NT2/D1 (cell line): ENCODE results near the gene CDKN2B.
A peak's percentile ranks its signal among the peaks of the same experiment; 100 is the strongest.

Experiments used
- DNase-seq: peaks from one replicate; pipeline ENCODE4 v3.0.0-alpha.2; 2011; ENCODE audit warnings: low read depth, low spot score
- H3K27me3 ChIP-seq: 2 replicates; pipeline ENCODE4 v1.6.0; 2011; ENCODE audit warnings: mild to moderate bottlenecking; ENCODE audit not compliant: insufficient read length, insufficient read depth
- H3K36me3 ChIP-seq: 2 replicates; pipeline ENCODE4 v1.6.1; 2011; ENCODE audit warnings: mild to moderate bottlenecking, low read length, mixed read lengths; ENCODE audit not compliant: insufficient read depth, insufficient read length
- H3K4me1 ChIP-seq: 2 replicates; pipeline ENCODE4 v1.5.1; 2011; ENCODE audit not compliant: insufficient read depth, insufficient read length
- H3K4me3 ChIP-seq: 2 replicates; pipeline ENCODE4 v1.5.1; 2011; ENCODE audit warnings: low read depth; ENCODE audit not compliant: insufficient read length
- H3K9ac ChIP-seq: 2 replicates; pipeline ENCODE4 v1.6.0; 2011; ENCODE audit warnings: low read depth; ENCODE audit not compliant: insufficient read length
- H3K9me3 ChIP-seq: 2 replicates; pipeline ENCODE4 v1.5.1; 2011; ENCODE audit warnings: mild to moderate bottlenecking, low read length; ENCODE audit not compliant: insufficient read depth
- SUZ12 ChIP-seq: IDR thresholded peaks from 2 replicates; pipeline ENCODE4 v1.6.1; 2011; ENCODE audit not compliant: insufficient read length, insufficient read depth; ENCODE audit errors: extremely low read depth
- YY1 ChIP-seq: IDR thresholded peaks from 2 replicates; pipeline ENCODE4 v1.6.1; 2011; ENCODE audit not compliant: insufficient read length, insufficient read depth
- ZNF274 ChIP-seq: IDR thresholded peaks from 2 replicates; pipeline ENCODE4 v1.6.1; 2011; ENCODE audit warnings: mild to moderate bottlenecking, low read depth, low read length

CDKN2B gene

DNA sequence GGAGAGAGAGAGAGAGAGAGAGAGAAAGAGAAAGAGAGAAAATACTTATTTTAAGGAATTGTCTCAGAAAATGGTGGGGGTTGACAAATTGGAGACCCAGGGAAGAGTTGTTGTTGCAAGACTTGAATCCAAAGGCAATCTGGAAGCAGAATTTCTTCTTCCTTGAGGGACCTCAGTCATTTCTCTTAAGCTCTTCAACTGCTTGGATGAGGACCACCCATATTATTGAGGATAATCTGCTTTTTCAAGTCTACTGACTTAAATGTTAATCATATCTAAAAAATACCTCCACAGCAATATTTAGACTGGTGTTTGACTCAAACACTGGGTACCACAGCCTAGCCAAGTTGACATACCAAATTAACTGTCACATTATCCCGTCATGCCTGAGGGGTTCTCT lies 11.6 kb downstream of the CDKN2B start:
- Histone ChIP-seq H3K4me3 (no peak overlapping the region), H3K36me3 (no peaks in the 10 kb centered on the region), H3K9me3 (no peaks in the 10 kb centered on the region), H3K4me1 (no peaks in the 10 kb centered on the region), H3K27me3 (peaks cover 92% of the 10 kb centered on the region), H3K9ac (no peak overlapping the region)
- no peak for TF ChIP-seq SUZ12
- TF ChIP-seq YY1 = no peak
- no peak for TF ChIP-seq ZNF274
- no peak for DNase-seq

DNA sequence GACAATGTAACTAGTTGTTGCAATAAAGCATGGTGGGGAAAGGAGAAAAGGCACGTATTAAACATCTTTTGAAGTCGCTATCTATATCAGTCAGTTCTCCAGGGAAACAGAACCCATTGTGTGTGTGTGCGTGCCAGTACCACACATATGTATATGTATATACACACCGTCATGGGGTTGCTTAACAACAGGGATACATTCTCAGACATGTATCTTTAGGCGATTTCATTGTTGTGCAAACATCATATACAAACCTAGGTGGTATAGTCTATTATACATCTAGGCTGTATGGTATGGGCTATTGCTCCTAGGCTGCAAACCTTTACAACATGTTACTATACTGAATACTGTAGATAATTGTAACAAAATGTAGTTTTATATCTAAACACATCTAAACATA lies 12.2 kb downstream of the CDKN2B start:
- Histone ChIP-seq H3K4me1 (no peaks in the 10 kb centered on the region), H3K9me3 (no peaks in the 10 kb centered on the region), H3K9ac (no peak overlapping the region), H3K27me3 (peaks cover 92% of the 10 kb centered on the region), H3K36me3 (no peaks in the 10 kb centered on the region), H3K4me3 (no peak overlapping the region)
- no peak for DNase-seq
- TF ChIP-seq SUZ12 = no peak
- no peak for TF ChIP-seq ZNF274
- TF ChIP-seq YY1 = no peak

DNA sequence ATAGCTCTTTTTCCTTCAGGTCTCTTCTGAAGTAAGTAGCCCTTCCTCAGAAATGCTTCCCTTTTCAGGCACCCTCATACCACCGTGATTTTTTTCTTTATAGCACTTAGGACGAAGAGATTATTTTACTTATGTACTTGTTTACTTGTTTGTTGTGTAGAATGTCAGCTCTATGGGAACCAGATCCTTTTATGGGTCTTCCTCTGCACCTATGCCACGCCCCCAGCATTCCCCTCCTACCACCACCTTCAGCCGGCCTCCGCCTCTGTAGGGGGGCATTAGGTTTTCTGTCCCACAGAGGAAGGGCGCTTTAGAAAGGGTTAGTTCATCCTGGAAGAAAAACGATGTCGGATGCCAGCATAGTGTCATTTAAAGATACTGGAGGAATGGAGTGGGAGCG lies 12.7 kb downstream of the CDKN2B start:
- Histone ChIP-seq H3K9ac (no peak overlapping the region), H3K4me1 (no peaks in the 10 kb centered on the region), H3K36me3 (no peaks in the 10 kb centered on the region), H3K4me3 (no peak overlapping the region), H3K27me3 (peaks cover 92% of the 10 kb centered on the region), H3K9me3 (no peaks in the 10 kb centered on the region)
- DNase-seq = no peak
- TF ChIP-seq YY1 (no peak), ZNF274 (no peak), SUZ12 (no peak)

DNA sequence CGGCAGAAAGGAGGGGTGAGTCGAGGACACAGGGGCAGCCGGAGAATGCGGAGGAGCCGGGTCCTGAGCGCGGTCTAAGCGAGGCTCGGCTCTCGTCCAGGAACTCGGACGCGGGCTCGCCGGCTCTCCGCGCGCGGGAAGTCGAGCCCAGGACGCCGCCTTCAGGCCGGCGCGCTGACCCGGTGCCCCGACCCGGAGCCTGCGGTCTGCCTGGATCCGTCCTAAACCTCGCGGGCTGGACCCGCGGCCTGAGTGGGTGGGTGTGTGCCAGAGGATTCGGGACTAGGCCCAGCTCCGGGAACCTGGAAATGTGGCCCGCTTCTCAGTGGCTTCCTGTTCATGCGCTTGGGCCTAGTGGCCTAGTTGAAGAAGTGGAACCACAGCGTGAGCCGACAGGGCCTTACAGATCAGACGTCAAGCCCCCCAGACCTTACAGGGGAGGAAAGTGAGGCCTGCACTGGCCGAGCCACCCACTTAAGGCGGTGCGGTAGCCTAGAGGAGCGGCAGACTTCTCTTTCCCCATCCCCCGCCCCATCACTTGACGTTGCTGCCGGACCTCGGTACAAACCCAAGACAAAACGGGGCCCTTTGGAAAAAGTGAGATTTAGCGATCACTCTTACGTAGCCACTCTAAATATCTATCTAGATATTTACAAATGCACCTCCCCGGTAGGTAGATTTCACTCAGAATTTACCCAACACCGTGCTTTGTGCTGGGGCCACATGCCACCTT lies 13.3 kb downstream of the CDKN2B start:
- Histone ChIP-seq H3K9ac (peak overlapping the region; percentile 65), H3K4me1 (no peaks in the 10 kb centered on the region), H3K27me3 (peaks cover 92% of the 10 kb centered on the region), H3K4me3 (peak overlapping the region; percentile 68), H3K36me3 (no peaks in the 10 kb centered on the region), H3K9me3 (no peaks in the 10 kb centered on the region)
- TF ChIP-seq SUZ12 = no peak
- TF ChIP-seq ZNF274 = no peak
- TF ChIP-seq YY1 = no peak
- DNase-seq = no peak

DNA sequence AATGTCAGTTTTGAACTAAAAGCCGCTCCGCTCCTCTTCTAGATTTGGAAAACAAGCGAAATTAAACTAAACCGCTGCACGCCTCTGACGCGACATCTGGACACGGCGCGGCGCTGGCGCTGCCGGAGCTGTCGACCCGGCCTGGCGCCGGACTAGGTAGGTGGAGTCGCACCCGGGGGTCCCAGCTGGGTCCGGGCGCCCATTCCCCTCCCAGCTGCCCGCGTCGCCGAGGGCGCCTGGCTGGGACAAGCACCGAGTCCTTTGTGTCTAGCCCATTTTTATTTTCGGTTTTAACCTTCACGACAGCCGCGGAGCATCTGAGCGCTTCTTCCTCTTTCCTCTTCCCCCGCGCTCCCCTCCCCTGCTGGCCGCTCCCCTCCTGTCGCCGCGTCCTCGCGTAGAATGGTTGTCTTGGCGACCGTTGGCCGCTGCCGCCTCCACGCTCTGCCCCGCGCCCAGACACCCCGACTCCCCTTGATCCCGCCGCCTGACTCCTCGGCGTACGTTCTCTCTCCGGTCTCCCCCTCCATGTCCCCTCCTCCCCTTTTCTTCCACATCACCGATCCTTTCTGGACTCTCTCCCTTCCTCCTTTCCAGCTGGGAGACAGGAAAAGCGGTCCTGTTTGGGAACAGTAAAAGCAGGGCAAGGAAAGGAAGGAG lies 14.0 kb downstream of the CDKN2B start:
- Histone ChIP-seq H3K9me3 (no peaks in the 10 kb centered on the region), H3K27me3 (peaks cover 93% of the 10 kb centered on the region), H3K9ac (peak overlapping the region; percentile 65), H3K4me3 (peak overlapping the region; percentile 68), H3K4me1 (no peaks in the 10 kb centered on the region), H3K36me3 (no peaks in the 10 kb centered on the region)
- DNase-seq = no peak
- TF ChIP-seq YY1 = no peak
- TF ChIP-seq ZNF274 = no peak
- TF ChIP-seq SUZ12 = no peak

GRCh38 chr9:21994556-21995005 lies 14.5 kb downstream of the CDKN2B start, which contains the start of gene CDKN2B-AS1:
Gene CDKN2B-AS1 (plus strand): TSS chr9:21994791.
- Histone ChIP-seq H3K9ac (peak within 1 kb of the TSS; percentile 72), H3K4me1 (peaks cover under 1% of the 10 kb centered on the region), H3K27me3 (peaks cover 93% of the 10 kb centered on the region), H3K36me3 (no peaks in the 10 kb centered on the region), H3K4me3 (peak within 1 kb of the TSS; percentile 68), H3K9me3 (no peaks in the 10 kb centered on the region)
- DNase-seq = no peak
- TF ChIP-seq SUZ12 (no peak), ZNF274 (no peak), YY1 (no peak)

- Histone ChIP-seq H3K4me3 (peak within 1 kb of the TSS; percentile 68), H3K9me3 (no peaks in the 10 kb centered on the region), H3K27me3 (peaks cover 93% of the 10 kb centered on the region), H3K36me3 (no peaks in the 10 kb centered on the region), H3K9ac (peak within 1 kb of the TSS; percentile 72), H3K4me1 (peaks cover 3% of the 10 kb centered on the region)
- no peak for DNase-seq
- no peak for TF ChIP-seq YY1
- no peak for TF ChIP-seq SUZ12
- TF ChIP-seq ZNF274 = no peak
Observed at GRCh38 chr9:21993893-21994555, 15.1 kb downstream of the CDKN2B start, which contains the start of gene CDKN2A. Gene CDKN2A (minus strand): TSS chr9:21994392.
